H1 (cell line): ENCODE results near the gene MEIS2. TPM values are rescaled to one million over a fixed set of nuclear protein-coding genes. Genes with fewer than 3 reads are reported as not detected.

ENCODE experiments used
- FOSL1 ChIP-seq: IDR thresholded peaks from 2 replicates; pipeline ENCODE4 v1.6.1; 2011; ENCODE audit warnings: mild to moderate bottlenecking, low read depth, low read length, moderate library complexity; ENCODE audit not compliant: insufficient read depth
- polyA plus RNA-seq, 7 experiments: library from polyadenylated mRNA; depleted of rRNA in 3 of 7; stranded (reverse) in 5 of 7; unstranded in 2 of 7; fragments of >200 nt in 5 of 7; fragments of 200-250 nt in 2 of 7; gene quantifications; 1 replicate in 5 of 7; 2 replicates in 1 of 7; 4 replicates in 1 of 7; pipeline versions ENCODE4 v1.2.1 to v1.2.3, GENCODE V29; 2011 to 2013; ENCODE audit warnings: missing spikeins in 2 of 7, mixed read lengths in 2 of 7
- total RNA-seq: library from RNA; stranded (reverse); fragmentation: NEBNext Ultra II Directional; extraction: Animal tissue kit (Norgen Biotek cat#: 25700); gene quantifications from 2 replicates; pipeline ENCODE4 v1.2.1, GENCODE V29; 2021

The MEIS2 gene
- total and polyA plus RNA-seq, 2 of the 8 experiments (the other 6 are each of a cell fraction or from before 2014, with no cell fraction given): 0.22 to 1.2 TPM

GRCh38 chr15:36953346-36953745, 147.0 kb downstream of the MEIS2 start (continued):
- TF ChIP-seq FOSL1: no peak
- TF ChIP-seq, all 59 proteins: peak for 0
